OCI-LY7 (cell line): ENCODE measurements around the gene ANTXR1. TPM values are rescaled to one million over a fixed set of nuclear protein-coding genes. Genes with fewer than 3 reads are reported as not detected.

Source experiments
- BruUV-seq: library from RNA; stranded (reverse); fragments of 400-500 nt; replicated peaks from 2 replicates; lab custom pipeline; 2021; lab: Mats Ljungman, UMichigan
- CTCF ChIA-PET: fragments of 300-600 bp; sonication (Branson Sonifier 250); formaldehyde crosslinking; loops from one replicate; lab custom pipeline; 2022; ENCODE audit warnings: antibody characterized with exemption; ENCODE audit not compliant: unreplicated experiment; lab: Charles Lee
- POLR2A ChIA-PET: fragments of 300-600 bp; sonication (Branson Sonifier 250); formaldehyde crosslinking; loops from one replicate; lab custom pipeline; 2022; ENCODE audit warnings: antibody characterized with exemption; lab: Charles Lee
- DNase-seq: peaks from one replicate; pipeline ENCODE4 v3.0.0-alpha.2; 2015; ENCODE audit warnings: low spot score
- H2AFZ ChIP-seq: fragments of 200-600 bp; sonication (generic), shearing (Covaris generic); 2 replicates; pipeline ENCODE4 v1.6.1; 2014; ENCODE audit warnings: mild to moderate bottlenecking, antibody characterized with exemption, low read length, moderate library complexity
- H3K27ac ChIP-seq: fragments of 200-600 bp; sonication (generic); 2 replicates; pipeline ENCODE4 v1.5.1; 2014; ENCODE audit warnings: mixed run types, low read depth, mild to moderate bottlenecking, moderate library complexity, low read length, inconsistent platforms; ENCODE audit not compliant: poor library complexity, severe bottlenecking
- H3K36me3 ChIP-seq: fragments of 200-600 bp; sonication (generic); 2 replicates; pipeline ENCODE4 v1.6.1; 2014; ENCODE audit warnings: mild to moderate bottlenecking, antibody characterized with exemption, low read length, moderate library complexity, mixed read lengths; ENCODE audit not compliant: insufficient read depth
- H3K4me1 ChIP-seq: fragments of 200-600 bp; sonication (generic); 2 replicates; pipeline ENCODE4 v1.5.1; 2014; ENCODE audit warnings: mild to moderate bottlenecking, low read length; ENCODE audit not compliant: insufficient read depth, poor library complexity, severe bottlenecking
- H3K4me2 ChIP-seq: fragments of 200-600 bp; sonication (generic); 2 replicates; pipeline ENCODE4 v1.6.1; 2014; ENCODE audit warnings: mild to moderate bottlenecking, low read length
- H3K4me3 ChIP-seq: fragments of 200-600 bp; sonication (generic); 2 replicates; pipeline ENCODE4 v1.5.1; 2014; ENCODE audit warnings: mild to moderate bottlenecking, low read depth, low read length; ENCODE audit not compliant: poor library complexity, severe bottlenecking
- H3K79me2 ChIP-seq: fragments of 200-600 bp; sonication (generic); 2 replicates; pipeline ENCODE4 v1.6.1; 2016; ENCODE audit warnings: low read depth, mild to moderate bottlenecking, low read length, moderate library complexity, mixed read lengths; ENCODE audit not compliant: insufficient read depth
- H3K9me2 ChIP-seq: fragments of 200-600 bp; sonication (generic); 2 replicates; pipeline ENCODE4 v1.6.1; 2016; ENCODE audit warnings: mild to moderate bottlenecking, low read length, mixed read lengths; ENCODE audit not compliant: insufficient read depth
- H3K9me3 ChIP-seq: fragments of 200-600 bp; sonication (generic); 2 replicates; pipeline ENCODE4 v1.6.1; 2014; ENCODE audit warnings: mild to moderate bottlenecking, mixed run types, low read length, mixed read lengths
- H4K20me1 ChIP-seq: fragments of 200-600 bp; sonication (generic); 2 replicates; pipeline ENCODE4 v1.6.1; 2014; ENCODE audit warnings: mild to moderate bottlenecking, antibody characterized with exemption, low read length, moderate library complexity, mixed read lengths; ENCODE audit not compliant: insufficient read depth
- EZH2phosphoT487 ChIP-seq: fragments of 200-600 bp; sonication (generic); IDR thresholded peaks from 2 replicates; pipeline ENCODE4 v1.6.1; 2018; ENCODE audit warnings: low read depth, borderline replicate concordance, mild to moderate bottlenecking, mixed run types, antibody characterized with exemption, low read length, moderate library complexity, mixed read lengths
- intact Hi-C: fragments of 100-400 bp; cut with micrococcal nuclease; formaldehyde crosslinking; loops from one replicate; pipeline ENCODE4 v1.10.0; 2022; ENCODE audit not compliant: unreplicated experiment
- total RNA-seq, 2 experiments: library from RNA; depleted of rRNA in 1 of 2; stranded (reverse); fragments of >200 nt in 1 of 2; shearing (Covaris generic) in 1 of 2; gene quantifications; 2 replicates each; pipeline ENCODE4 v1.2.3, GENCODE V29; 2014 to 2022
- TF ChIP-seq, protein P1 (sequence below): fragments of 200-600 bp; sonication (generic); conservative IDR thresholded peaks from 2 replicates; pipeline ENCODE4 v1.5.1; 2014; ENCODE audit warnings: mild to moderate bottlenecking, antibody characterized with exemption, low read length, moderate library complexity, mixed read lengths

The ANTXR1 gene
- total RNA-seq, 2 experiments from 2014 or later, result not detected

- no peaks in the 10 kb centered on the region for H3K4me1 ChIP-seq
- no peak overlapping the region for H3K4me2 ChIP-seq
- no peaks in the 10 kb centered on the region for H3K9me3 ChIP-seq
- no peak for TF ChIP-seq EZH2phosphoT487
- TF ChIP-seq, protein P1, sequence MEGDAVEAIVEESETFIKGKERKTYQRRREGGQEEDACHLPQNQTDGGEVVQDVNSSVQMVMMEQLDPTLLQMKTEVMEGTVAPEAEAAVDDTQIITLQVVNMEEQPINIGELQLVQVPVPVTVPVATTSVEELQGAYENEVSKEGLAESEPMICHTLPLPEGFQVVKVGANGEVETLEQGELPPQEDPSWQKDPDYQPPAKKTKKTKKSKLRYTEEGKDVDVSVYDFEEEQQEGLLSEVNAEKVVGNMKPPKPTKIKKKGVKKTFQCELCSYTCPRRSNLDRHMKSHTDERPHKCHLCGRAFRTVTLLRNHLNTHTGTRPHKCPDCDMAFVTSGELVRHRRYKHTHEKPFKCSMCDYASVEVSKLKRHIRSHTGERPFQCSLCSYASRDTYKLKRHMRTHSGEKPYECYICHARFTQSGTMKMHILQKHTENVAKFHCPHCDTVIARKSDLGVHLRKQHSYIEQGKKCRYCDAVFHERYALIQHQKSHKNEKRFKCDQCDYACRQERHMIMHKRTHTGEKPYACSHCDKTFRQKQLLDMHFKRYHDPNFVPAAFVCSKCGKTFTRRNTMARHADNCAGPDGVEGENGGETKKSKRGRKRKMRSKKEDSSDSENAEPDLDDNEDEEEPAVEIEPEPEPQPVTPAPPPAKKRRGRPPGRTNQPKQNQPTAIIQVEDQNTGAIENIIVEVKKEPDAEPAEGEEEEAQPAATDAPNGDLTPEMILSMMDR, result no peak
- no peak overlapping the region for H2AFZ ChIP-seq
- no TSS peak for BruUV-seq
- no peaks in the 10 kb centered on the region for H3K79me2 ChIP-seq
- H3K4me3 ChIP-seq, result no peak overlapping the region
- no peaks in the 10 kb centered on the region for H3K36me3 ChIP-seq
- ChIA-PET POLR2A (no interaction called here), CTCF (no interaction called here)
- intact Hi-C loops, result no loop called here
- H3K9me2 ChIP-seq, result no peaks in the 10 kb centered on the region
- no peaks in the 10 kb centered on the region for H4K20me1 ChIP-seq
- H3K27ac ChIP-seq, result no peak overlapping the region
- no peak for DNase-seq
These were observed 120.1 kb downstream of the ANTXR1 start for GRCh38 chr2:69132960-69133590.

DNA sequence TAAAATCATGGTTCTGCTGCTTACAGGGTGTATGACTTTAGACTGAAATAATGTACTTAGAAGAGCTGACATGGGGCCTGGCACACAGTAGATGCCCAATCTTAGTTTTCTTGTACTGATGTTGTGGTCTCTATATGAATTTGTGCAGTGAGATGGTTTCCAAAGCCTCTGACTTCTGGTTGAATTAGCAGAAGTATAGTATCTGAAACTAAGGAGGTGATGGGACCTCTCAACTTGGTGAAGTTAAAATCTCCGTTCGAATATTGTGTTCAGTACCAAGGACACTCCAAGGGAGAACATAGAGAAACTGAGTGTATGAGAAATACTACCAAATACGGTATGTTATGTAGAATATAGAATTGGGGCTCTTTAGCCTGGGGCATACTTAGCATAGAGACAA, 120.9 kb downstream of the ANTXR1 start:
- H3K79me2 ChIP-seq, result no peaks in the 10 kb centered on the region
- no peak overlapping the region for H3K4me2 ChIP-seq
- POLR2A ChIA-PET, result interaction anchor here (0.5 kb wide), 1 partner anchor 73 kb away, joined by 3 read pairs; no protein-coding TSS in a partner anchor
- H3K9me2 ChIP-seq, result no peaks in the 10 kb centered on the region
- no peaks in the 10 kb centered on the region for H3K4me1 ChIP-seq
- TF ChIP-seq, protein P1, result no peak
- no peak for TF ChIP-seq EZH2phosphoT487
- H4K20me1 ChIP-seq, result no peaks in the 10 kb centered on the region
- DNase-seq, result no peak
- H3K9me3 ChIP-seq, result no peaks in the 10 kb centered on the region
- BruUV-seq, result no TSS peak
- CTCF ChIA-PET, result no interaction called here
- intact Hi-C loops, result no loop called here
- H3K36me3 ChIP-seq, result no peaks in the 10 kb centered on the region
- no peak overlapping the region for H3K27ac ChIP-seq
- H3K4me3 ChIP-seq, result no peak overlapping the region
- H2AFZ ChIP-seq, result no peak overlapping the region

DNA sequence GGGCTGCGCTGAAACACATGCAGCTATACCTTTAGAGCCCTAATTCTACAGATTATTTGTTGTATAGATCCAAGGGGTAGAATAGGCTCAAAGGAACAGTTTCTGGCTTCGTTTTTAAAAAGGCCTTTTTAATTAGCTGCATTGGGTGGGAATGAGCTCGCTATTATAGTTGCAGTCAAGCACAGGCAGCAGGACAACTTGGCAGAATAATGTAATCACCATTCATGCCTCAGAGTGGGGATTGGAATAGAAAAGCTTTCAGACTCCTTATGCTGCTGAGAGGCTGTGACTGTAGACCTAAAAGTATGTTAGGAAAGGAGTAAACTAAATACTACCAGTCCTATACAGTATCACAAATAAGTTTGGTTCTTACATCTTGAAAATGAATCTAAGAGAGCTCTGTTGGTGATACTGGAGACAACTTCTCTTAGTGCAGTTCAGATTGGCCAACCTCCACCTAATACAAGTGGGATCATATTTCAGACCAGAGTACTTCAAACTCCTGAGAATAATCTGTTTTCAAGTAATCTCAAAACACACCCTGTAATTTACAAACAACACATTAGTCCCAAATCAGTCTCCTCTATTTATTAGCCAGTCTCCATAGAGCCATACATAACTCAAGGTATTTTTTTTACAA, 121.4 kb downstream of the ANTXR1 start:
- POLR2A ChIA-PET, result interaction anchor here (0.5 kb wide), 1 partner anchor 73 kb away, joined by 3 read pairs; no protein-coding TSS in a partner anchor

More for the DNA sequence above, 121.4 kb downstream of the ANTXR1 start:
- CTCF ChIA-PET, result no interaction called here
- no peak for DNase-seq
- Histone ChIP-seq H3K79me2 (no peaks in the 10 kb centered on the region), H3K36me3 (no peaks in the 10 kb centered on the region), H3K4me2 (no peak overlapping the region), H3K4me1 (no peaks in the 10 kb centered on the region), H3K4me3 (no peak overlapping the region), H3K27ac (no peak overlapping the region), H2AFZ (no peak overlapping the region), H3K9me3 (no peaks in the 10 kb centered on the region), H3K9me2 (no peaks in the 10 kb centered on the region), H4K20me1 (no peaks in the 10 kb centered on the region)
- intact Hi-C loops, result no loop called here
- BruUV-seq, result no TSS peak
- TF ChIP-seq EZH2phosphoT487, result no peak
- TF ChIP-seq, protein P1, result no peak
